ENCODE results near the gene ZFR2. TPM values are rescaled to one million over a fixed set of nuclear protein-coding genes. Genes with fewer than 3 reads are reported as not detected.
"Not testable (repeated sequence)": the region's sequence is repeated elsewhere in the genome, so short reads cannot be mapped to it uniquely, and the experiment has no call there.

Gene ZFR2
- total RNA-seq, 1 donor from 2014 or later, result 0.96 TPM

- DNase-seq (ENCODE audit: low spot score), result not testable (repeated sequence)
Measured at GRCh38 chr19:3874695-3875094, 5.9 kb upstream of the ZFR2 start.

- DNase-seq (ENCODE audit: low spot score), result no peak
Measured at GRCh38 chr19:3873151-3873550, 4.3 kb upstream of the ZFR2 start.

- DNase-seq (ENCODE audit: low spot score), result no peak
Measured at GRCh38 chr19:3867971-3868769, 668 bp downstream of the ZFR2 start.

- no peak for DNase-seq (ENCODE audit: low spot score)
Measured at GRCh38 chr19:3866910-3867638, 1.8 kb downstream of the ZFR2 start.

- DNase-seq (ENCODE audit: low spot score), result no peak
Measured at GRCh38 chr19:3863648-3864047, 5.2 kb downstream of the ZFR2 start.

- DNase-seq (ENCODE audit: low spot score), result no peak
Measured at GRCh38 chr19:3862826-3863500, 5.9 kb downstream of the ZFR2 start.

- DNase-seq (ENCODE audit: low spot score), result no peak
Measured at GRCh38 chr19:3860499-3860898, 8.3 kb downstream of the ZFR2 start.

GRCh38 chr19:3857449-3858003, 11.3 kb downstream of the ZFR2 start:
- no peak for DNase-seq (ENCODE audit: low spot score)

GRCh38 chr19:3855320-3855719, 13.5 kb downstream of the ZFR2 start:
- DNase-seq (ENCODE audit: low spot score), result no peak

- DNase-seq (ENCODE audit: low spot score), result no peak
Measured at GRCh38 chr19:3852614-3853254, 16.1 kb downstream of the ZFR2 start.

- DNase-seq (ENCODE audit: low spot score), result no peak
Measured at GRCh38 chr19:3852177-3852511, 16.7 kb downstream of the ZFR2 start.

GRCh38 chr19:3851254-3852176, 17.3 kb downstream of the ZFR2 start:
- no peak for DNase-seq (ENCODE audit: low spot score)

- DNase-seq (ENCODE audit: low spot score), result no peak
Measured at GRCh38 chr19:3850320-3850972, 18.4 kb downstream of the ZFR2 start.

GRCh38 chr19:3849787-3850186, 19.1 kb downstream of the ZFR2 start:
- no peak for DNase-seq (ENCODE audit: low spot score)

- no peak for DNase-seq (ENCODE audit: low spot score)
Measured at GRCh38 chr19:3849092-3849491, 19.7 kb downstream of the ZFR2 start.

- DNase-seq (ENCODE audit: low spot score), result no peak
Measured at GRCh38 chr19:3844596-3844995, 24.2 kb downstream of the ZFR2 start.

GRCh38 chr19:3842948-3843347, 25.9 kb downstream of the ZFR2 start:
- DNase-seq (ENCODE audit: low spot score), result no peak

- no peak for DNase-seq (ENCODE audit: low spot score)
Measured at GRCh38 chr19:3840804-3841203, 28.0 kb downstream of the ZFR2 start.

- no peak for DNase-seq (ENCODE audit: low spot score)
Measured at GRCh38 chr19:3839941-3840340, 28.9 kb downstream of the ZFR2 start.

- no peak for DNase-seq (ENCODE audit: low spot score)
Measured at GRCh38 chr19:3838661-3839060, 30.2 kb downstream of the ZFR2 start.

Data from umbilical cord (tissue), 2 donors.